K562 (cell line): ENCODE results near the gene RFX3. TPM values are rescaled to one million over a fixed set of nuclear protein-coding genes. Genes with fewer than 3 reads are reported as not detected.

Experiments
- ATAC-seq: fragments of 200-7000 bp; cut with Tn5 transposase; 3 replicates; pipeline ENCODE4 v1.9.1; 2020; ENCODE audit warnings: moderate library complexity
- BruUV-seq: library from RNA; stranded (reverse); fragments of 400-500 nt; replicated peaks from 2 replicates; lab custom pipeline; 2021; lab: Mats Ljungman, UMichigan
- CTCF ChIA-PET: fragments of 300-600 bp; formaldehyde crosslinking; extraction: SDS; loops from one replicate; lab custom pipeline; 2021; ENCODE audit warnings: low intra/inter-chr PET ratio; lab: Yijun Ruan, JAX
- POLR2A ChIA-PET: fragments of 300-600, 350-650 bp; sonication (Branson Sonifier 250); formaldehyde crosslinking; extraction: SDS; loops from one replicate; lab custom pipeline; 2021; ENCODE audit warnings: antibody characterized with exemption, inconsistent platforms; lab: Yijun Ruan, JAX
- DNase-seq, 4 experiments: peaks; one replicate each; pipeline versions ENCODE4 v3.0.0 to v3.0.0-alpha.2; 2011 to 2018; ENCODE audit warnings: low spot score in 3 of 4, mixed read lengths in 3 of 4; ENCODE audit errors: extremely low read depth in 1 of 4
- FAIRE-seq: peaks from 2 replicates; lab custom pipeline; 2011; peaks lifted over from hg19 to GRCh38; lab: Jason Lieb, UNC
- H2AFZ ChIP-seq: 2 replicates; pipeline ENCODE4 v1.6.0; 2011; ENCODE audit warnings: low read depth, low read length, control low read depth, inconsistent platforms
- H3K27ac ChIP-seq: fragments of 200-600 bp; 3 replicates; pipeline ENCODE4 v1.8.0; 2011; ENCODE audit warnings: low read depth, mild to moderate bottlenecking, control low read depth, inconsistent platforms, low read length, moderate library complexity, mixed read lengths; ENCODE audit errors: extremely low read depth
- H3K27me3 ChIP-seq, 2 experiments: fragments of 300-600 bp in 1 of 2; 2 replicates in 1 of 2; 3 replicates in 1 of 2; pipeline versions ENCODE4 v1.6.0 to v1.8.0; 2011; ENCODE audit warnings: inconsistent platforms in 2 of 2, low read length in 2 of 2, mild to moderate bottlenecking in 1 of 2, mixed read lengths in 1 of 2, moderate library complexity in 1 of 2; ENCODE audit not compliant: control insufficient read depth in 2 of 2, insufficient read depth in 2 of 2
- H3K36me3 ChIP-seq: fragments of 300-600 bp; 3 replicates; pipeline ENCODE4 v1.8.0; 2011; ENCODE audit warnings: mild to moderate bottlenecking, low read length, inconsistent platforms; ENCODE audit not compliant: control insufficient read depth, insufficient read depth
- H3K4me1 ChIP-seq, 2 experiments: fragments of 200-600 bp in 1 of 2; replicated peaks in 1 of 2; 2 replicates in 1 of 2; 3 replicates in 1 of 2; pipeline versions ENCODE4 v1.5.1 to v1.8.0; 2011; ENCODE audit warnings: inconsistent platforms in 2 of 2, low read length in 2 of 2, mild to moderate bottlenecking in 1 of 2, mixed read lengths in 1 of 2, moderate library complexity in 1 of 2; ENCODE audit not compliant: control insufficient read depth in 2 of 2, insufficient read depth in 2 of 2
- H3K4me2 ChIP-seq: 2 replicates; pipeline ENCODE4 v1.6.1; 2011; ENCODE audit warnings: low read length, control low read depth, inconsistent platforms, mixed read lengths; ENCODE audit not compliant: insufficient read depth
- H3K4me3 ChIP-seq: fragments of 200-600 bp; sonication (generic), shearing (Covaris generic); 2 replicates; pipeline ENCODE4 v1.5.1; 2016; ENCODE audit warnings: control low read depth, inconsistent platforms
- H3K79me2 ChIP-seq: fragments of 200-600 bp; 3 replicates; pipeline ENCODE4 v1.8.0; 2011; ENCODE audit warnings: low read length, inconsistent platforms; ENCODE audit not compliant: control insufficient read depth, insufficient read depth
- H3K9ac ChIP-seq, 2 experiments: 2 replicates each; pipeline versions ENCODE4 v1.6.0 to v1.6.1; 2011; ENCODE audit warnings: low read depth in 2 of 2, low read length in 2 of 2, control low read depth in 1 of 2, inconsistent platforms in 1 of 2, mild to moderate bottlenecking in 1 of 2, mixed read lengths in 1 of 2; ENCODE audit not compliant: insufficient read depth in 1 of 2
- H3K9me1 ChIP-seq: one replicate; pipeline ENCODE4 v1.6.0; 2011; ENCODE audit warnings: inconsistent platforms, mild to moderate bottlenecking, low read length, moderate library complexity; ENCODE audit not compliant: control insufficient read depth, insufficient read depth
- H3K9me3 ChIP-seq: replicated peaks from 2 replicates; pipeline ENCODE4 v1.5.1; 2011; ENCODE audit warnings: low read depth, low read length, inconsistent platforms; ENCODE audit not compliant: control insufficient read depth, insufficient read depth
- H4K20me1 ChIP-seq: replicated peaks from 2 replicates; pipeline ENCODE4 v1.6.1; 2011; ENCODE audit warnings: low read length, inconsistent platforms, mixed read lengths; ENCODE audit not compliant: control insufficient read depth, insufficient read depth
- ELF1 ChIP-seq: fragments of 200-800 bp; sonication (Bioruptor generic); IDR thresholded peaks from 2 replicates; pipeline ENCODE4 v1.6.1; 2016; ENCODE audit warnings: missing genetic modification characterization, missing compliant biosample characterization
- ESRRA ChIP-seq: fragments of 450-650 bp; IDR thresholded peaks from 2 replicates; pipeline ENCODE4 v1.6.1; 2014; ENCODE audit warnings: low read depth, mild to moderate bottlenecking, moderate library complexity, borderline replicate concordance
- FOXA1 ChIP-seq: fragments of 450-650 bp; IDR thresholded peaks from 2 replicates; pipeline ENCODE4 v1.6.1; 2016; ENCODE audit warnings: mild to moderate bottlenecking, borderline replicate concordance
- FOXM1 ChIP-seq, 2 experiments: fragments of 450-650 bp in 1 of 2; sonication (generic) in 1 of 2; formaldehyde crosslinking in 1 of 2; IDR thresholded peaks; 2 replicates each; pipeline versions ENCODE4 v1.6.1 to v1.9.0; 2017 to 2022; ENCODE audit warnings: low read depth in 2 of 2, mild to moderate bottlenecking in 2 of 2, missing genetic modification reagents in 1 of 2, moderate library complexity in 1 of 2
- MYNN ChIP-seq, 2 experiments: sonication (generic); formaldehyde crosslinking in 1 of 2; IDR thresholded peaks; 2 replicates each; pipeline versions ENCODE4 v1.5.0 to v1.6.1; 2016 to 2020; ENCODE audit warnings: antibody characterized with exemption in 1 of 2, missing genetic modification reagents in 1 of 2
- NFIX ChIP-seq: fragments of 250-450 bp; sonication (Bioruptor Pico); IDR thresholded peaks from 2 replicates; pipeline ENCODE4 v1.4.0; 2020; ENCODE audit warnings: low read depth, mild to moderate bottlenecking, moderate library complexity
- POLR2AphosphoS2 ChIP-seq: IDR thresholded peaks from 2 replicates; pipeline ENCODE4 v1.6.1; 2012; ENCODE audit warnings: low read length, improper control_type of control experiment
- RBM25 ChIP-seq: fragments of 200-400 bp; formaldehyde crosslinking; IDR thresholded peaks from 2 replicates; pipeline ENCODE4 v1.6.1; 2018; ENCODE audit warnings: low read length, low read depth, moderate library complexity; ENCODE audit not compliant: severe bottlenecking
- RBM39 ChIP-seq: fragments of 200-400 bp; formaldehyde crosslinking; optimal IDR thresholded peaks from 2 replicates; pipeline ENCODE3; 2018; ENCODE audit warnings: low read depth, low read length
- ZBTB17 ChIP-seq: fragments of 450-650 bp; formaldehyde crosslinking; IDR thresholded peaks from 2 replicates; pipeline ENCODE4 v1.4.0; 2020; ENCODE audit warnings: mild to moderate bottlenecking
- ZFX ChIP-seq: sonication (generic); formaldehyde crosslinking; IDR thresholded peaks from 2 replicates; pipeline ENCODE4 v1.8.0; 2022; ENCODE audit warnings: mild to moderate bottlenecking, missing genetic modification reagents, moderate library complexity
- ZHX1 ChIP-seq: fragments of 150-350 bp; conservative IDR thresholded peaks from 2 replicates; pipeline ENCODE4 v1.6.1; 2014; ENCODE audit warnings: low read length
- ZNF146 ChIP-seq: IDR thresholded peaks from one replicate; pipeline ENCODE4 v1.6.1; 2018; ENCODE audit warnings: missing compliant biosample characterization; ENCODE audit not compliant: unreplicated experiment
- WGBS: fragments of 100-300 bp; shearing (Covaris generic); methylation state at CpG from one replicate; pipeline ENCODE4 v1.1.6; 2016; ENCODE audit warnings: low coverage, mixed read lengths; ENCODE audit not compliant: insufficient coverage; ENCODE audit errors: missing lambda C conversion rate; 5-methylcytosine and 5-hydroxymethylcytosine counted together
- in situ Hi-C: fragments of 300-500 bp; cut with MboI; formaldehyde crosslinking; loops from 4 replicates; pipeline ENCODE4 v1.15.0; 2018; ENCODE audit warnings: inconsistent platforms, mixed read lengths
- intact Hi-C: fragments of 100-400 bp; cut with micrococcal nuclease; formaldehyde crosslinking; loops from 2 replicates; pipeline ENCODE4 v1.14.2; 2022
- polyA plus RNA-seq, 8 experiments: library from polyadenylated mRNA; depleted of rRNA in 4 of 8; stranded (reverse) in 5 of 8; unstranded in 3 of 8; fragments of >200 nt; fragmentation: Nextera tagmentation in 2 of 8; fragmentation: Illumina TruSeq in 1 of 8; extraction: Ambion mirVana in 2 of 8; extraction: Trizol in 1 of 8; gene quantifications; 2 replicates each; pipeline versions ENCODE4 v1.2.1 to v1.2.3, GENCODE V29; 2011 to 2014; ENCODE audit warnings: inconsistent platforms in 1 of 8, missing spikeins in 1 of 8
- total RNA-seq, 7 experiments: library from RNA; depleted of rRNA in 6 of 7; stranded (reverse); fragments of >200 nt in 6 of 7; fragmentation: Illumina TruSeq in 2 of 7; extraction: Trizol in 2 of 7; gene quantifications; 2 replicates each; pipeline versions ENCODE4 v1.2.1 to v1.2.3, GENCODE V29; 2011 to 2021; ENCODE audit warnings: low replicate concordance in 1 of 7
- TF ChIP-seq, protein P1 (sequence below): fragments of 450-650 bp; IDR thresholded peaks from 2 replicates; pipeline ENCODE4 v1.6.1; 2017; ENCODE audit warnings: antibody characterized with exemption

Gene RFX3
- total and polyA plus RNA-seq, 9 of the 15 experiments (the other 6 are each of a cell fraction or from before 2014, with no cell fraction given), result 0.86 to 4.9 (median 2.0) TPM

DNA sequence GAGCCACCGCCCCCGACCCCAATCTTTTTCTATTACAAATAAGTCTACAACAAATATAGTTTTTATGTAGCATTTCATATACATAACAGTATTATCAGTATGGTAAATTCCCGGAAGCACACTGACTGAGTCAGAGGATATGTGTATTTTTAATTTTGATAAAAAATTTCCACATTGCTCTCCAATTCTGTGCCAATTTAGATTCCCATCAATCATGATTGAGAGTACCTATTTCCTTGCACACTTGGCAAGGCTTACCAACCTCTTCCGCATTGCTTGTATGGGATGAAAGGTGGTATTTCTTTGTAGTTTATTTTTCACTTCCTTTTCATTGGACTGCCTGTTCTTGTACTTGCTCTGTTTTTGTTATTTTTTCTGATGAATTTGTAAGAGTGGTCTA, 204.6 kb downstream of the RFX3 start:
- H3K4me1 ChIP-seq, result no peaks in the 10 kb centered on the region
- ATAC-seq, result no peak
- no peak overlapping the region for H3K27ac ChIP-seq
- no peaks in the 10 kb centered on the region for H3K36me3 ChIP-seq
- ChIA-PET CTCF (no interaction called here), POLR2A (no interaction called here)
- no peaks in the 10 kb centered on the region for H3K27me3 ChIP-seq
- 41% methylated on average over 4 of the region's 4 CpGs for WGBS
- H4K20me1 ChIP-seq, result no peaks in the 10 kb centered on the region
- in situ Hi-C loops, result no loop called here
- TF ChIP-seq ELF1 (tag), result no peak
- TF ChIP-seq NFIX (CRISPR knock-in tag), result no peak
- no peak for TF ChIP-seq ZFX (CRISPR knock-in tag)
- TF ChIP-seq ESRRA, result no peak
- no peak for TF ChIP-seq POLR2AphosphoS2
- TF ChIP-seq FOXA1, result no peak
- TF ChIP-seq FOXM1 (IDR thresholded peaks at IDR 0.05; ENCODE audit: low read depth), result no peak
- no peak for TF ChIP-seq FOXM1 (CRISPR knock-in tag; IDR thresholded peaks at IDR 0.05; ENCODE audit: low read depth)
- TF ChIP-seq, protein P1, sequence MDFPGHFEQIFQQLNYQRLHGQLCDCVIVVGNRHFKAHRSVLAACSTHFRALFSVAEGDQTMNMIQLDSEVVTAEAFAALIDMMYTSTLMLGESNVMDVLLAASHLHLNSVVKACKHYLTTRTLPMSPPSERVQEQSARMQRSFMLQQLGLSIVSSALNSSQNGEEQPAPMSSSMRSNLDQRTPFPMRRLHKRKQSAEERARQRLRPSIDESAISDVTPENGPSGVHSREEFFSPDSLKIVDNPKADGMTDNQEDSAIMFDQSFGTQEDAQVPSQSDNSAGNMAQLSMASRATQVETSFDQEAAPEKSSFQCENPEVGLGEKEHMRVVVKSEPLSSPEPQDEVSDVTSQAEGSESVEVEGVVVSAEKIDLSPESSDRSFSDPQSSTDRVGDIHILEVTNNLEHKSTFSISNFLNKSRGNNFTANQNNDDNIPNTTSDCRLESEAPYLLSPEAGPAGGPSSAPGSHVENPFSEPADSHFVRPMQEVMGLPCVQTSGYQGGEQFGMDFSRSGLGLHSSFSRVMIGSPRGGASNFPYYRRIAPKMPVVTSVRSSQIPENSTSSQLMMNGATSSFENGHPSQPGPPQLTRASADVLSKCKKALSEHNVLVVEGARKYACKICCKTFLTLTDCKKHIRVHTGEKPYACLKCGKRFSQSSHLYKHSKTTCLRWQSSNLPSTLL, result no peak
- no peak for TF ChIP-seq ZNF146 (CRISPR knock-in tag)
- no peak for TF ChIP-seq MYNN (IDR thresholded peaks at IDR 0.05)
- TF ChIP-seq MYNN (CRISPR knock-in tag; IDR thresholded peaks at IDR 0.05), result no peak
- no peak for TF ChIP-seq RBM25
- no peak for TF ChIP-seq ZHX1
- TF ChIP-seq ZBTB17 (CRISPR knock-in tag), result no peak
- no peak for TF ChIP-seq RBM39
- no peak overlapping the region for H3K4me3 ChIP-seq
- H3K4me2 ChIP-seq, result no peak overlapping the region
- no peak for DNase-seq
- no peak overlapping the region for H3K9ac ChIP-seq
- no peaks in the 10 kb centered on the region for H3K9me3 ChIP-seq
- H3K79me2 ChIP-seq, result no peaks in the 10 kb centered on the region
- intact Hi-C loops, result no loop called here
- no peaks in the 10 kb centered on the region for H3K9me1 ChIP-seq
- BruUV-seq, result no TSS peak
- no peak overlapping the region for H2AFZ ChIP-seq
- no peak for FAIRE-seq
